ENCODE data around the gene OR13C9.

The OR13C9 gene

GRCh38 chr9:104589626-104590025, 28.4 kb downstream of the OR13C9 start:
- in situ Hi-C loops (cut with HindIII; ENCODE audit: low pct_ligation_motif_present, low sequenced_read_pairs) = no loop called here
- Histone ChIP-seq H3K4me3 (ENCODE audit: low read depth, low read length) (no peak overlapping the region), H3K27ac (no peak overlapping the region), H3K27me3 (replicated peaks) (no peaks in the 10 kb centered on the region), H3K36me3 (replicated peaks) (no peaks in the 10 kb centered on the region)
- no peak for TF ChIP-seq CTCF (IDR thresholded peaks at IDR 0.05; ENCODE audit: low read depth, low read length, missing control alignments)
- DNase-seq = no peak

- no peak overlapping the region for H3K4me3 ChIP-seq (ENCODE audit: low read depth, low read length)
- no peak for DNase-seq
- TF ChIP-seq CTCF (IDR thresholded peaks at IDR 0.05; ENCODE audit: low read depth, low read length, missing control alignments) = no peak
Measured at GRCh38 chr9:104586496-104587180, 31.4 kb downstream of the OR13C9 start.

GRCh38 chr9:104580562-104580961, 37.4 kb downstream of the OR13C9 start:
- H3K36me3 ChIP-seq (replicated peaks) = no peaks in the 10 kb centered on the region
- H3K27ac ChIP-seq = no peak overlapping the region
- no peak overlapping the region for H3K4me3 ChIP-seq (ENCODE audit: low read depth, low read length)
- H3K27me3 ChIP-seq (replicated peaks) = no peaks in the 10 kb centered on the region
- TF ChIP-seq CTCF (IDR thresholded peaks at IDR 0.05; ENCODE audit: low read depth, low read length, missing control alignments) = no peak
- in situ Hi-C loops (cut with HindIII; ENCODE audit: low pct_ligation_motif_present, low sequenced_read_pairs) = no loop called here
- no peak for DNase-seq

More at GRCh38 chr9:104586496-104587180, 31.4 kb downstream of the OR13C9 start:
- Histone ChIP-seq H3K27me3 (replicated peaks) (no peaks in the 10 kb centered on the region), H3K27ac (no peak overlapping the region), H3K36me3 (replicated peaks) (no peaks in the 10 kb centered on the region)
- in situ Hi-C loops (cut with HindIII; ENCODE audit: low pct_ligation_motif_present, low sequenced_read_pairs) = no loop called here

GRCh38 chr9:104577263-104577662, 40.7 kb downstream of the OR13C9 start:
- in situ Hi-C loops (cut with HindIII; ENCODE audit: low pct_ligation_motif_present, low sequenced_read_pairs) = no loop called here
- DNase-seq = no peak
- Histone ChIP-seq H3K27ac (no peak overlapping the region), H3K4me3 (ENCODE audit: low read depth, low read length) (no peak overlapping the region), H3K27me3 (replicated peaks) (no peaks in the 10 kb centered on the region), H3K36me3 (replicated peaks) (no peaks in the 10 kb centered on the region)
- TF ChIP-seq CTCF (IDR thresholded peaks at IDR 0.05; ENCODE audit: low read depth, low read length, missing control alignments) = no peak

- Histone ChIP-seq H3K27ac (no peak overlapping the region), H3K36me3 (replicated peaks) (no peaks in the 10 kb centered on the region), H3K27me3 (replicated peaks) (no peaks in the 10 kb centered on the region), H3K4me3 (ENCODE audit: low read depth, low read length) (no peak overlapping the region)
- no peak for DNase-seq
- TF ChIP-seq CTCF (IDR thresholded peaks at IDR 0.05; ENCODE audit: low read depth, low read length, missing control alignments) = no peak
- in situ Hi-C loops (cut with HindIII; ENCODE audit: low pct_ligation_motif_present, low sequenced_read_pairs) = no loop called here
Measured at GRCh38 chr9:104575456-104575855, 42.5 kb downstream of the OR13C9 start.

GRCh38 chr9:104572612-104573011, 45.4 kb downstream of the OR13C9 start:
- DNase-seq = no peak

More at GRCh38 chr9:104572612-104573011, 45.4 kb downstream of the OR13C9 start:
- in situ Hi-C loops (cut with HindIII; ENCODE audit: low pct_ligation_motif_present, low sequenced_read_pairs) = no loop called here
- no peaks in the 10 kb centered on the region for H3K27me3 ChIP-seq (replicated peaks)
- no peak overlapping the region for H3K27ac ChIP-seq
- no peak for TF ChIP-seq CTCF (IDR thresholded peaks at IDR 0.05; ENCODE audit: low read depth, low read length, missing control alignments)
- H3K4me3 ChIP-seq (ENCODE audit: low read depth, low read length) = no peak overlapping the region
- H3K36me3 ChIP-seq (replicated peaks) = no peaks in the 10 kb centered on the region
